ENCODE measurements around the gene ALKBH3. TPM values are rescaled to one million over a fixed set of nuclear protein-coding genes. Genes with fewer than 3 reads are reported as not detected.

Gene ALKBH3
- polyA plus RNA-seq, 2 of the 4 experiments (the other 2 are of a cell fraction): 22.9 to 50.2 TPM

DNA sequence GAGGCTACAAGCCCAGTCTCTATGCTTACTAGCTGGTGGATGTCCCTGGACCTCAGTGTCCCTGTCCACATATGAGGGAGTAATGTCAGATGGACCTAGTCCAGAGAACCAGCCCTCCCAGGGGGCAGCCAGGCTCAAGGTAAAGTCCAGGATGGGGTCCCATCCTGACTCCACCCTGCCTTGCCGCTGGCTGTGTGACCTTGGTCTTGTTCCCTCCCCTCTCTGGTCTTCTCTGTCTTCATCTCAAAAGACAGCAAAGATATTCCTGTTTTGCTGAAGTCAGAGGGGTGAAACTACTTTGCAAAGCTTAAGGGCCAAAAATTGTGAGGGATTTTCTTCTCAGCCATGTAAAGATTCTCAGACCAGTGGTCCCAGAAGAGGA, 52.6 kb downstream of the ALKBH3 start:
- peaks cover 13% of the 10 kb centered on the region for H3K4me1 ChIP-seq
- POLR2A ChIA-PET: no interaction called here
- no peak overlapping the region for H3K27ac ChIP-seq
- 30% methylated on average over 1 of the region's 1 CpG for WGBS (ENCODE audit: missing lambda C conversion rate)
- no peak overlapping the region for H3K4me2 ChIP-seq
- TF ChIP-seq TFCP2L1 (CRISPR knock-in tag; IDR thresholded peaks at IDR 0.05) (no peak), HOXA7 (CRISPR knock-in tag; IDR thresholded peaks at IDR 0.05) (no peak), NFE2L2 (conservative IDR thresholded peaks at IDR 0.05; ENCODE audit: low read length) (no peak), POLR2A (IDR thresholded peaks at IDR 0.05; ENCODE audit: low read length) (no peak), ZC3H11A (IDR thresholded peaks at IDR 0.05) (no peak), ELK1 (IDR thresholded peaks at IDR 0.05; ENCODE audit: low read depth, low read length) (no peak), RNF2 (IDR thresholded peaks at IDR 0.05; ENCODE audit: borderline replicate concordance, low read depth) (no peak), PHF8 (IDR thresholded peaks at IDR 0.05; ENCODE audit: borderline replicate concordance, low read depth) (no peak)
- ATAC-seq (no peak), DNase-seq (ENCODE audit: low read depth in 1 of 2, low spot score in 1 of 2) (no peak), FAIRE-seq (no peak)
- no peak overlapping the region for H3K4me3 ChIP-seq
- no peaks in the 10 kb centered on the region for H3K9me3 ChIP-seq
- CTCF ChIA-PET: interaction anchor here (0.6 to 6.2 kb wide), 7 partner anchors 8 to 169 kb away, joined by 3 to 25 read pairs (median 5); partner anchors contain the start of gene C11orf96

- Histone ChIP-seq H3K4me1 (peaks cover 13% of the 10 kb centered on the region), H3K27ac (no peak overlapping the region), H3K4me3 (no peak overlapping the region), H3K4me2 (no peak overlapping the region), H3K9me3 (no peaks in the 10 kb centered on the region)
- WGBS (ENCODE audit: missing lambda C conversion rate): 61% methylated on average over 19 of the region's 20 CpGs
- ChIA-PET POLR2A (no interaction called here), CTCF (interaction anchor here (0.6 to 6.2 kb wide), 7 partner anchors 8 to 168 kb away, joined by 3 to 25 read pairs (median 4); partner anchors contain the start of gene C11orf96)
- 0 out of 6 replicates have a peak, but pooled peaks of 1 of the 2 experiments have one; percentile 14 for ATAC-seq
- no peak for FAIRE-seq
- TF ChIP-seq HDAC2 (IDR thresholded peaks at IDR 0.05) (no peak), JUN (IDR thresholded peaks at IDR 0.05) (no peak), KDM1A (IDR thresholded peaks at IDR 0.05; ENCODE audit: low read depth) (no peak), MAFK (IDR thresholded peaks at IDR 0.05; ENCODE audit: partially characterized antibody) (no peak), CHD2 (IDR thresholded peaks at IDR 0.05; ENCODE audit: low read length, partially characterized antibody) (no peak), RCOR1 (IDR thresholded peaks at IDR 0.05; ENCODE audit: low read depth, low read length) (no peak), TP53 (CRISPR knock-in tag; IDR thresholded peaks at IDR 0.05) (no peak), ZSCAN20 (CRISPR knock-in tag; IDR thresholded peaks at IDR 0.05) (no peak), ZFP36 (IDR thresholded peaks at IDR 0.05; ENCODE audit: borderline replicate concordance, partially characterized antibody) (no peak), RAD21 (conservative IDR thresholded peaks at IDR 0.05 in 1 of 2, IDR thresholded peaks at IDR 0.05 in 1 of 2) (no peak)
- TF ChIP-seq, protein P1, sequence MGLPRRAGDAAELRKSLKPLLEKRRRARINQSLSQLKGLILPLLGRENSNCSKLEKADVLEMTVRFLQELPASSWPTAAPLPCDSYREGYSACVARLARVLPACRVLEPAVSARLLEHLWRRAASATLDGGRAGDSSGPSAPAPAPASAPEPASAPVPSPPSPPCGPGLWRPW (IDR thresholded peaks at IDR 0.05): no peak
- no peak for DNase-seq (ENCODE audit: low read depth in 1 of 2, low spot score in 1 of 2)
These were observed 53.2 kb downstream of the ALKBH3 start for GRCh38 chr11:43933608-43934551.

GRCh38 chr11:43934601-43935423, 54.2 kb downstream of the ALKBH3 start:
- ATAC-seq: no peak
- FAIRE-seq: no peak
- no peaks in the 10 kb centered on the region for H3K9me3 ChIP-seq
- DNase-seq (ENCODE audit: low read depth in 1 of 2, low spot score in 1 of 2): no peak
- TF ChIP-seq, protein P2, sequence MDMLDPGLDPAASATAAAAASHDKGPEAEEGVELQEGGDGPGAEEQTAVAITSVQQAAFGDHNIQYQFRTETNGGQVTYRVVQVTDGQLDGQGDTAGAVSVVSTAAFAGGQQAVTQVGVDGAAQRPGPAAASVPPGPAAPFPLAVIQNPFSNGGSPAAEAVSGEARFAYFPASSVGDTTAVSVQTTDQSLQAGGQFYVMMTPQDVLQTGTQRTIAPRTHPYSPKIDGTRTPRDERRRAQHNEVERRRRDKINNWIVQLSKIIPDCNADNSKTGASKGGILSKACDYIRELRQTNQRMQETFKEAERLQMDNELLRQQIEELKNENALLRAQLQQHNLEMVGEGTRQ (IDR thresholded peaks at IDR 0.05): no peak
- TF ChIP-seq, protein P3, sequence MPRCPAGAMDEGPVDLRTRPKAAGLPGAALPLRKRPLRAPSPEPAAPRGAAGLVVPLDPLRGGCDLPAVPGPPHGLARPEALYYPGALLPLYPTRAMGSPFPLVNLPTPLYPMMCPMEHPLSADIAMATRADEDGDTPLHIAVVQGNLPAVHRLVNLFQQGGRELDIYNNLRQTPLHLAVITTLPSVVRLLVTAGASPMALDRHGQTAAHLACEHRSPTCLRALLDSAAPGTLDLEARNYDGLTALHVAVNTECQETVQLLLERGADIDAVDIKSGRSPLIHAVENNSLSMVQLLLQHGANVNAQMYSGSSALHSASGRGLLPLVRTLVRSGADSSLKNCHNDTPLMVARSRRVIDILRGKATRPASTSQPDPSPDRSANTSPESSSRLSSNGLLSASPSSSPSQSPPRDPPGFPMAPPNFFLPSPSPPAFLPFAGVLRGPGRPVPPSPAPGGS (IDR thresholded peaks at IDR 0.05): no peak
- no peak for TF ChIP-seq ELK1 (IDR thresholded peaks at IDR 0.05; ENCODE audit: low read depth, low read length)
- TF ChIP-seq CBX2 (IDR thresholded peaks at IDR 0.05; ENCODE audit: borderline replicate concordance, low read depth): no peak
- POLR2A ChIA-PET: no interaction called here
- no peak overlapping the region for H3K27ac ChIP-seq
- no peak overlapping the region for H3K4me3 ChIP-seq
- CTCF ChIA-PET: interaction anchor here (0.8 to 6.2 kb wide), 2 partner anchors 11 to 16 kb away, joined by 3 to 24 read pairs; no protein-coding TSS in a partner anchor
- H3K4me1 ChIP-seq: peaks cover 13% of the 10 kb centered on the region
- 62% methylated on average over 13 of the region's 14 CpGs for WGBS (ENCODE audit: missing lambda C conversion rate)
- H3K4me2 ChIP-seq: no peak overlapping the region

Data from A549 (cell line).